ENCODE results near the gene TBL1Y.
"Not testable (repeated sequence)": the region's sequence is repeated elsewhere in the genome, so short reads cannot be mapped to it uniquely, and the experiment has no call there.

TBL1Y gene

DNA sequence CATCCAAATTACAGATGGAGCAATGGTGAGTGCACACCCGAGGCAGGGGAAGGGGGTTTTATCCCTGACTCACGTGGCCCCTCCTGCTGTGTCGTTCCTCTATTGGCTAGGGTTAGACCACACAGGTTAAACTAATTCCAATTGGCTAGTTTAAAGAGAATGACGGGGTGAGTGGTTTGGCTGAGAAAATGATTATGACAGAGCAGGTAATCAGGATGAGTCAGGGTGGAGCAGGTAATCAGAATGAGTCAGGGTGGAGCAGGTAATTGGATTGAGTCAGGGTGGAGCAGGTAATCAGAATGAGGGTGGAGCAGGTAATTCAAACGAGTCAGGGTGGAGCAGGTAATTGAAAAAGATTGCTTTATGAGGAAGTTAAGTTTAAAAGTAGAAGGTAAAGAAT lies 146.4 kb downstream of the TBL1Y start:
- no peak for TF ChIP-seq OSR1 (CRISPR knock-in tag; IDR thresholded peaks at IDR 0.05)
- TF ChIP-seq ISL1 (CRISPR knock-in tag; IDR thresholded peaks at IDR 0.05) = no peak
- no peak for TF ChIP-seq SNAI2 (CRISPR knock-in tag; IDR thresholded peaks at IDR 0.05)
- no peak for TF ChIP-seq TCF4 (CRISPR knock-in tag; IDR thresholded peaks at IDR 0.05; ENCODE audit: borderline replicate concordance)
- TF ChIP-seq, protein P1, sequence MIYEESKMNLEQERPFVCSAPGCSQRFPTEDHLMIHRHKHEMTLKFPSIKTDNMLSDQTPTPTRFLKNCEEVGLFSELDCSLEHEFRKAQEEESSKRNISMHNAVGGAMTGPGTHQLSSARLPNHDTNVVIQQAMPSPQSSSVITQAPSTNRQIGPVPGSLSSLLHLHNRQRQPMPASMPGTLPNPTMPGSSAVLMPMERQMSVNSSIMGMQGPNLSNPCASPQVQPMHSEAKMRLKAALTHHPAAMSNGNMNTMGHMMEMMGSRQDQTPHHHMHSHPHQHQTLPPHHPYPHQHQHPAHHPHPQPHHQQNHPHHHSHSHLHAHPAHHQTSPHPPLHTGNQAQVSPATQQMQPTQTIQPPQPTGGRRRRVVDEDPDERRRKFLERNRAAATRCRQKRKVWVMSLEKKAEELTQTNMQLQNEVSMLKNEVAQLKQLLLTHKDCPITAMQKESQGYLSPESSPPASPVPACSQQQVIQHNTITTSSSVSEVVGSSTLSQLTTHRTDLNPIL (CRISPR knock-in tag; IDR thresholded peaks at IDR 0.05; ENCODE audit: low read depth) = no peak
- no peak for TF ChIP-seq ARNTL (CRISPR knock-in tag; IDR thresholded peaks at IDR 0.05; ENCODE audit: borderline replicate concordance, low read depth)
- no peak for TF ChIP-seq ZNF8 (CRISPR knock-in tag; IDR thresholded peaks at IDR 0.05)
- TF ChIP-seq, protein P2, sequence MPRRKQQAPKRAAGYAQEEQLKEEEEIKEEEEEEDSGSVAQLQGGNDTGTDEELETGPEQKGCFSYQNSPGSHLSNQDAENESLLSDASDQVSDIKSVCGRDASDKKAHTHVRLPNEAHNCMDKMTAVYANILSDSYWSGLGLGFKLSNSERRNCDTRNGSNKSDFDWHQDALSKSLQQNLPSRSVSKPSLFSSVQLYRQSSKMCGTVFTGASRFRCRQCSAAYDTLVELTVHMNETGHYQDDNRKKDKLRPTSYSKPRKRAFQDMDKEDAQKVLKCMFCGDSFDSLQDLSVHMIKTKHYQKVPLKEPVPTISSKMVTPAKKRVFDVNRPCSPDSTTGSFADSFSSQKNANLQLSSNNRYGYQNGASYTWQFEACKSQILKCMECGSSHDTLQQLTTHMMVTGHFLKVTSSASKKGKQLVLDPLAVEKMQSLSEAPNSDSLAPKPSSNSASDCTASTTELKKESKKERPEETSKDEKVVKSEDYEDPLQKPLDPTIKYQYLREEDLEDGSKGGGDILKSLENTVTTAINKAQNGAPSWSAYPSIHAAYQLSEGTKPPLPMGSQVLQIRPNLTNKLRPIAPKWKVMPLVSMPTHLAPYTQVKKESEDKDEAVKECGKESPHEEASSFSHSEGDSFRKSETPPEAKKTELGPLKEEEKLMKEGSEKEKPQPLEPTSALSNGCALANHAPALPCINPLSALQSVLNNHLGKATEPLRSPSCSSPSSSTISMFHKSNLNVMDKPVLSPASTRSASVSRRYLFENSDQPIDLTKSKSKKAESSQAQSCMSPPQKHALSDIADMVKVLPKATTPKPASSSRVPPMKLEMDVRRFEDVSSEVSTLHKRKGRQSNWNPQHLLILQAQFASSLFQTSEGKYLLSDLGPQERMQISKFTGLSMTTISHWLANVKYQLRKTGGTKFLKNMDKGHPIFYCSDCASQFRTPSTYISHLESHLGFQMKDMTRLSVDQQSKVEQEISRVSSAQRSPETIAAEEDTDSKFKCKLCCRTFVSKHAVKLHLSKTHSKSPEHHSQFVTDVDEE (CRISPR knock-in tag; IDR thresholded peaks at IDR 0.05) = no peak
- no peak for TF ChIP-seq BACH2 (CRISPR knock-in tag; IDR thresholded peaks at IDR 0.05; ENCODE audit: borderline replicate concordance)
- no peak for TF ChIP-seq ZFP30 (CRISPR knock-in tag; IDR thresholded peaks at IDR 0.05)
- TF ChIP-seq GLIS3 (CRISPR knock-in tag; IDR thresholded peaks at IDR 0.05) = no peak
- no peak for TF ChIP-seq CSRNP3 (CRISPR knock-in tag; IDR thresholded peaks at IDR 0.05)
- no peak for TF ChIP-seq ZFP3 (CRISPR knock-in tag; IDR thresholded peaks at IDR 0.05)
- TF ChIP-seq TOX (CRISPR knock-in tag; IDR thresholded peaks at IDR 0.05; ENCODE audit: borderline replicate concordance) = no peak
- no peak for TF ChIP-seq PPARA (CRISPR knock-in tag; IDR thresholded peaks at IDR 0.05; ENCODE audit: borderline replicate concordance)
- TF ChIP-seq ZNF565 (CRISPR knock-in tag; conservative IDR thresholded peaks at IDR 0.05; ENCODE audit: low read depth) = no peak
- TF ChIP-seq ZC3H10 (CRISPR knock-in tag; IDR thresholded peaks at IDR 0.05) = no peak
- ATAC-seq = no peak

GRCh38 chrY:7078725-7079124 lies 168.2 kb downstream of the TBL1Y start:
- no peak for ATAC-seq
- TF ChIP-seq ZNF8 (CRISPR knock-in tag; IDR thresholded peaks at IDR 0.05) (no peak), TOX (CRISPR knock-in tag; IDR thresholded peaks at IDR 0.05; ENCODE audit: borderline replicate concordance) (no peak)

DNA sequence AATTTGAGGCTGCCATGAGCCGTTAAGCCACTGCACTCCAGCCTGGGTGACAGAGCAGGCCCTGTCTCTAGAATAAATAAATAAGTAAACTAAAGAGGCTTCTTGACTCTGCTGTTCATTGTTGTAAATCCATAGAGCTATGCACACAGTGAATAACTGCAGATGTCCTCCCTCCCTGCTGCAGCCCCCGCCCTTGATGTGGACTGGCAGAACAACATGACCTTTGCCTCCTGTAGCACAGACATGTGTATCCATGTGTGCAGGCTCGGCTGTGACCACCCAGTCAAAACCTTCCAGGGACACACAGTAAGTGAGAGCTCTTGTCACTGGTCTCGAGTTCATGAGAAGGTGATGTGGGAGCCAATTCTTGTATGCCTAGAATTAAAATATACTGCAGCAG lies 170.1 kb downstream of the TBL1Y start:
- ATAC-seq = not testable (repeated sequence)

GRCh38 chrY:7085606-7086005 lies 175.1 kb downstream of the TBL1Y start:
- TF ChIP-seq, protein P3, sequence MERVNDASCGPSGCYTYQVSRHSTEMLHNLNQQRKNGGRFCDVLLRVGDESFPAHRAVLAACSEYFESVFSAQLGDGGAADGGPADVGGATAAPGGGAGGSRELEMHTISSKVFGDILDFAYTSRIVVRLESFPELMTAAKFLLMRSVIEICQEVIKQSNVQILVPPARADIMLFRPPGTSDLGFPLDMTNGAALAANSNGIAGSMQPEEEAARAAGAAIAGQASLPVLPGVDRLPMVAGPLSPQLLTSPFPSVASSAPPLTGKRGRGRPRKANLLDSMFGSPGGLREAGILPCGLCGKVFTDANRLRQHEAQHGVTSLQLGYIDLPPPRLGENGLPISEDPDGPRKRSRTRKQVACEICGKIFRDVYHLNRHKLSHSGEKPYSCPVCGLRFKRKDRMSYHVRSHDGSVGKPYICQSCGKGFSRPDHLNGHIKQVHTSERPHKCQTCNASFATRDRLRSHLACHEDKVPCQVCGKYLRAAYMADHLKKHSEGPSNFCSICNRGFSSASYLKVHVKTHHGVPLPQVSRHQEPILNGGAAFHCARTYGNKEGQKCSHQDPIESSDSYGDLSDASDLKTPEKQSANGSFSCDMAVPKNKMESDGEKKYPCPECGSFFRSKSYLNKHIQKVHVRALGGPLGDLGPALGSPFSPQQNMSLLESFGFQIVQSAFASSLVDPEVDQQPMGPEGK (CRISPR knock-in tag; IDR thresholded peaks at IDR 0.05; ENCODE audit: borderline replicate concordance) = no peak
- no peak for TF ChIP-seq ISL1 (CRISPR knock-in tag; IDR thresholded peaks at IDR 0.05)
- TF ChIP-seq TCF4 (CRISPR knock-in tag; IDR thresholded peaks at IDR 0.05; ENCODE audit: borderline replicate concordance) = no peak
- TF ChIP-seq TOX (CRISPR knock-in tag; IDR thresholded peaks at IDR 0.05; ENCODE audit: borderline replicate concordance) = no peak
- TF ChIP-seq ESRRG (CRISPR knock-in tag; IDR thresholded peaks at IDR 0.05) = no peak
- no peak for TF ChIP-seq POU6F1 (CRISPR knock-in tag; IDR thresholded peaks at IDR 0.05; ENCODE audit: borderline replicate concordance, low read depth)
- no peak for TF ChIP-seq ZNF8 (CRISPR knock-in tag; IDR thresholded peaks at IDR 0.05)
- TF ChIP-seq OSR1 (CRISPR knock-in tag; IDR thresholded peaks at IDR 0.05) = no peak
- TF ChIP-seq ZFP30 (CRISPR knock-in tag; IDR thresholded peaks at IDR 0.05) = no peak
- TF ChIP-seq GLIS3 (CRISPR knock-in tag; IDR thresholded peaks at IDR 0.05) = no peak
- TF ChIP-seq ZFP3 (CRISPR knock-in tag; IDR thresholded peaks at IDR 0.05) = no peak
- TF ChIP-seq ZNF565 (CRISPR knock-in tag; conservative IDR thresholded peaks at IDR 0.05; ENCODE audit: low read depth) = no peak
- TF ChIP-seq ARNTL (CRISPR knock-in tag; IDR thresholded peaks at IDR 0.05; ENCODE audit: borderline replicate concordance, low read depth) = no peak
- no peak for ATAC-seq
